B cell (primary cell): ENCODE measurements around the gene CYRIA.

ENCODE experiments used
- CTCF ChIP-seq: fragments of 200-600 bp; IDR thresholded peaks from one replicate; pipeline ENCODE4 v1.8.0; 2022; ENCODE audit warnings: antibody characterized with exemption, mild to moderate bottlenecking
- EZH2 ChIP-seq: IDR thresholded peaks from 2 replicates; pipeline ENCODE4 v1.6.1; 2012; ENCODE audit warnings: borderline replicate concordance, low read depth, mild to moderate bottlenecking, moderate library complexity, low read length; ENCODE audit not compliant: insufficient read depth, poor library complexity, severe bottlenecking

- TF ChIP-seq CTCF: no peak
- no peak for TF ChIP-seq EZH2
Observed at GRCh38 chr2:16644221-16644925, 21.3 kb downstream of the CYRIA start.
